Mesendoderm (in vitro differentiated cells): ENCODE data around the gene FCHO2.
A peak's percentile ranks its signal among the peaks of the same experiment; 100 is the strongest.

Experiments used
- DNase-seq: peaks from one replicate; pipeline ENCODE4 v3.0.0; 2013
- H2AK5ac ChIP-seq: 2 replicates; pipeline ENCODE4 v1.6.1; 2013; ENCODE audit warnings: low read length, inconsistent platforms
- H2BK120ac ChIP-seq: 2 replicates; pipeline ENCODE4 v1.6.1; 2013; ENCODE audit warnings: low read depth, mild to moderate bottlenecking, low read length, moderate library complexity, mixed read lengths
- H2BK15ac ChIP-seq: replicated peaks from 2 replicates; pipeline ENCODE4 v1.6.1; 2013; ENCODE audit warnings: low read depth, mild to moderate bottlenecking, moderate library complexity
- H2BK5ac ChIP-seq: 2 replicates; pipeline ENCODE4 v1.6.1; 2013; ENCODE audit warnings: low read length, inconsistent platforms
- H3K18ac ChIP-seq: 2 replicates; pipeline ENCODE4 v1.6.1; 2013; ENCODE audit warnings: mild to moderate bottlenecking, low read length, mixed read lengths
- H3K23ac ChIP-seq: one replicate; pipeline ENCODE4 v1.6.1; 2013; ENCODE audit warnings: low read length
- H3K27ac ChIP-seq: 2 replicates; pipeline ENCODE4 v1.5.1; 2013; ENCODE audit warnings: low read depth, mild to moderate bottlenecking, inconsistent platforms, low read length, moderate library complexity
- H3K27me3 ChIP-seq: 2 replicates; pipeline ENCODE4 v1.6.1; 2013; ENCODE audit warnings: low read length, control low read depth, mild to moderate bottlenecking, inconsistent platforms; ENCODE audit not compliant: insufficient read depth, poor library complexity
- H3K36me3 ChIP-seq: 2 replicates; pipeline ENCODE4 v1.6.1; 2013; ENCODE audit warnings: low read length, inconsistent platforms; ENCODE audit not compliant: control insufficient read depth, insufficient read depth
- H3K4ac ChIP-seq: one replicate; pipeline ENCODE4 v1.6.1; 2013; ENCODE audit warnings: low read depth, mild to moderate bottlenecking, low read length, moderate library complexity
- H3K4me1 ChIP-seq: 2 replicates; pipeline ENCODE4 v1.6.1; 2013; ENCODE audit warnings: low read depth, low read length, inconsistent platforms; ENCODE audit not compliant: control insufficient read depth
- H3K4me2 ChIP-seq: 2 replicates; pipeline ENCODE4 v1.6.1; 2013; ENCODE audit warnings: low read length
- H3K4me3 ChIP-seq: 2 replicates; pipeline ENCODE4 v1.5.1; 2013; ENCODE audit warnings: mild to moderate bottlenecking, low read length
- H3K56ac ChIP-seq: one replicate; pipeline ENCODE4 v1.6.1; 2013; ENCODE audit warnings: low read length
- H3K79me1 ChIP-seq: 2 replicates; pipeline ENCODE4 v1.6.1; 2013; ENCODE audit warnings: low read length, inconsistent platforms
- H3K79me2 ChIP-seq: 2 replicates; pipeline ENCODE4 v1.6.1; 2013; ENCODE audit warnings: mild to moderate bottlenecking, low read length; ENCODE audit not compliant: control insufficient read depth, insufficient read depth
- H3K9ac ChIP-seq: 2 replicates; pipeline ENCODE4 v1.6.1; 2013; ENCODE audit warnings: low read length, inconsistent platforms
- H4K5ac ChIP-seq: one replicate; pipeline ENCODE4 v1.6.1; 2013; ENCODE audit warnings: low read length
- H4K8ac ChIP-seq: one replicate; pipeline ENCODE4 v1.6.1; 2013; ENCODE audit warnings: low read depth, mild to moderate bottlenecking, control low read depth, low read length, moderate library complexity
- WGBS: extraction: QIAGEN DNeasy Blood & Tissue Kit; methylation state at CpG from one replicate; pipeline ENCODE4 v1.1.7; 2013; ENCODE audit warnings: low lambda C conversion rate, missing lambda C conversion rate; ENCODE audit not compliant: insufficient coverage; ENCODE audit errors: extremely low coverage; 5-methylcytosine and 5-hydroxymethylcytosine counted together

The FCHO2 gene

GRCh38 chr5:73032635-73033034 lies 76.8 kb downstream of the FCHO2 start:
- Histone ChIP-seq H3K79me1 (no peaks in the 10 kb centered on the region), H2BK15ac (no peak overlapping the region), H3K27ac (no peak overlapping the region), H3K9ac (no peak overlapping the region), H3K23ac (no peak overlapping the region), H2BK5ac (no peak overlapping the region), H2AK5ac (no peak overlapping the region), H3K79me2 (no peaks in the 10 kb centered on the region), H2BK120ac (no peak overlapping the region), H3K4me1 (no peaks in the 10 kb centered on the region), H3K27me3 (no peaks in the 10 kb centered on the region), H4K5ac (no peak overlapping the region), H3K4me3 (no peak overlapping the region), H3K18ac (no peak overlapping the region), H3K4ac (no peak overlapping the region), H3K36me3 (no peaks in the 10 kb centered on the region), H4K8ac (no peak overlapping the region), H3K4me2 (no peak overlapping the region), H3K56ac (no peak overlapping the region)
- no CpG with 5 or more reads among the region's 2 CpGs for WGBS
- no peak for DNase-seq

GRCh38 chr5:73037545-73037944 lies 81.7 kb downstream of the FCHO2 start:
- Histone ChIP-seq H4K5ac (no peak overlapping the region), H3K27ac (no peak overlapping the region), H2BK15ac (no peak overlapping the region), H3K4ac (no peak overlapping the region), H4K8ac (no peak overlapping the region), H2BK120ac (no peak overlapping the region), H2AK5ac (no peak overlapping the region), H3K9ac (no peak overlapping the region), H3K36me3 (no peaks in the 10 kb centered on the region), H3K4me2 (no peak overlapping the region), H3K56ac (no peak overlapping the region), H2BK5ac (no peak overlapping the region), H3K27me3 (no peaks in the 10 kb centered on the region), H3K79me1 (no peaks in the 10 kb centered on the region), H3K4me3 (no peak overlapping the region), H3K79me2 (no peaks in the 10 kb centered on the region), H3K4me1 (no peaks in the 10 kb centered on the region), H3K18ac (no peak overlapping the region), H3K23ac (no peak overlapping the region)
- WGBS: no CpG with 5 or more reads among the region's 5 CpGs
- DNase-seq: no peak

- no peak overlapping the region for H2BK120ac ChIP-seq
- no peaks in the 10 kb centered on the region for H3K79me2 ChIP-seq
- H3K27me3 ChIP-seq: no peaks in the 10 kb centered on the region
- no peak overlapping the region for H3K27ac ChIP-seq
- no peaks in the 10 kb centered on the region for H3K36me3 ChIP-seq
- H3K4me2 ChIP-seq: no peak overlapping the region
- H3K9ac ChIP-seq: no peak overlapping the region
- H3K23ac ChIP-seq: no peak overlapping the region
- H3K56ac ChIP-seq: no peak overlapping the region
- H4K5ac ChIP-seq: no peak overlapping the region
- H3K79me1 ChIP-seq: no peaks in the 10 kb centered on the region
- H2AK5ac ChIP-seq: no peak overlapping the region
- no peak overlapping the region for H4K8ac ChIP-seq
- no peak overlapping the region for H3K4ac ChIP-seq
- H2BK15ac ChIP-seq: no peak overlapping the region
- H2BK5ac ChIP-seq: no peak overlapping the region
- peak; percentile 97 for DNase-seq
- H3K4me3 ChIP-seq: no peak overlapping the region
- H3K4me1 ChIP-seq: no peaks in the 10 kb centered on the region
- H3K18ac ChIP-seq: no peak overlapping the region
Observed at GRCh38 chr5:73039082-73039481, 83.2 kb downstream of the FCHO2 start.

GRCh38 chr5:73042993-73043392 lies 87.2 kb downstream of the FCHO2 start:
- no peak overlapping the region for H3K4me3 ChIP-seq
- H3K27me3 ChIP-seq: no peaks in the 10 kb centered on the region
- peak; percentile 17 for DNase-seq
- no peaks in the 10 kb centered on the region for H3K4me1 ChIP-seq
- H4K5ac ChIP-seq: no peak overlapping the region
- no peak overlapping the region for H3K4ac ChIP-seq
- H3K79me2 ChIP-seq: no peaks in the 10 kb centered on the region
- H3K27ac ChIP-seq: no peak overlapping the region
- H3K36me3 ChIP-seq: no peaks in the 10 kb centered on the region
- H3K56ac ChIP-seq: no peak overlapping the region
- H3K79me1 ChIP-seq: no peaks in the 10 kb centered on the region
- no peak overlapping the region for H2AK5ac ChIP-seq
- no peak overlapping the region for H3K4me2 ChIP-seq
- no peak overlapping the region for H2BK120ac ChIP-seq
- H3K18ac ChIP-seq: no peak overlapping the region
- no peak overlapping the region for H3K23ac ChIP-seq
- H2BK5ac ChIP-seq: no peak overlapping the region
- H2BK15ac ChIP-seq: no peak overlapping the region
- H4K8ac ChIP-seq: no peak overlapping the region
- no peak overlapping the region for H3K9ac ChIP-seq

DNA sequence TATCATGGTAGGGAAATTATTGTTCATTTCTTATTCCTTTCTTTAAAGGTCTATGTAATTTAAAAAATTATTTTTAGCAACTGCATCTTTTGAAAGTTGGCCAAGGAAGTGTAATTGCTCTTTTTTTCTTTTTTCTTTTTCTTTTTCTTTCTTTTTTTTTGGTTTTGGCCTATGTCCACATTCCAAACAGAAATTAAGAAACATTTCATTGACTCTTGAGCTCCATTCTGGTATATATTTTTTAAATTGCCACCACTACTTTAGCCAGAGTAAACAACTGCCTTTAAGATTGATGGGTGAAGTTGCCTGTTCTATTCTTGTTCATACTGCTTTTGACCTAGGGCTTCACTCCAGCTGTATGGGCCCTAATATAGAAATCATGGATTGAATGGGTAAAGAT lies 88.7 kb downstream of the FCHO2 start:
- no peaks in the 10 kb centered on the region for H3K79me1 ChIP-seq
- no peak for DNase-seq
- no peak overlapping the region for H3K18ac ChIP-seq
- H4K5ac ChIP-seq: no peak overlapping the region
- no peak overlapping the region for H2BK5ac ChIP-seq
- H3K36me3 ChIP-seq: no peaks in the 10 kb centered on the region
- no peaks in the 10 kb centered on the region for H3K4me1 ChIP-seq
- no peak overlapping the region for H3K9ac ChIP-seq
- H2AK5ac ChIP-seq: no peak overlapping the region
- no peaks in the 10 kb centered on the region for H3K27me3 ChIP-seq
- H3K27ac ChIP-seq: no peak overlapping the region
- no peak overlapping the region for H4K8ac ChIP-seq
- H3K23ac ChIP-seq: no peak overlapping the region
- no peak overlapping the region for H2BK15ac ChIP-seq
- no peak overlapping the region for H3K4me3 ChIP-seq
- no peak overlapping the region for H2BK120ac ChIP-seq
- H3K4ac ChIP-seq: no peak overlapping the region
- no peak overlapping the region for H3K56ac ChIP-seq
- no peak overlapping the region for H3K4me2 ChIP-seq
- no peaks in the 10 kb centered on the region for H3K79me2 ChIP-seq

- no peaks in the 10 kb centered on the region for H3K79me2 ChIP-seq
- no peak overlapping the region for H3K18ac ChIP-seq
- H3K27ac ChIP-seq: no peak overlapping the region
- no peak overlapping the region for H4K8ac ChIP-seq
- H2BK15ac ChIP-seq: no peak overlapping the region
- no CpG with 5 or more reads among the region's 1 CpG for WGBS
- no peaks in the 10 kb centered on the region for H3K4me1 ChIP-seq
- no peaks in the 10 kb centered on the region for H3K79me1 ChIP-seq
- no peak overlapping the region for H3K4me2 ChIP-seq
- H2BK5ac ChIP-seq: no peak overlapping the region
- no peak for DNase-seq
- no peak overlapping the region for H4K5ac ChIP-seq
- no peak overlapping the region for H2AK5ac ChIP-seq
- H3K23ac ChIP-seq: no peak overlapping the region
- H3K9ac ChIP-seq: no peak overlapping the region
- no peaks in the 10 kb centered on the region for H3K27me3 ChIP-seq
- H3K4me3 ChIP-seq: no peak overlapping the region
- no peak overlapping the region for H3K56ac ChIP-seq
- no peak overlapping the region for H3K4ac ChIP-seq
- no peak overlapping the region for H2BK120ac ChIP-seq
- no peaks in the 10 kb centered on the region for H3K36me3 ChIP-seq
Observed at GRCh38 chr5:73045623-73046022, 89.8 kb downstream of the FCHO2 start.
